Peyer's patch (tissue), 4 donors: ENCODE measurements around the gene SMAD2.

Experiments used
- CTCF ChIP-seq, 6 experiments: fragments of 450-650 bp in 4 of 6; fragments of 200-600 bp in 2 of 6; sonication (generic) in 1 of 6; IDR thresholded peaks; one replicate each; pipeline ENCODE4 v1.5.1; 2017 to 2019; ENCODE audit warnings: antibody characterized with exemption in 6 of 6, mild to moderate bottlenecking in 3 of 6, moderate library complexity in 1 of 6
- POLR2A ChIP-seq, 2 donors: fragments of 450-650 bp; IDR thresholded peaks; one replicate each; pipeline ENCODE4 v1.5.1; 2017; ENCODE audit warnings: antibody characterized with exemption in 2 of 2, mild to moderate bottlenecking in 2 of 2, moderate library complexity in 2 of 2

- TF ChIP-seq CTCF (IDR thresholded peaks at IDR 0.05) (no peak), POLR2A (IDR thresholded peaks at IDR 0.05) (no peak)
Measured at GRCh38 chr18:47915930-47916329, 14.5 kb downstream of the SMAD2 start.
